ENCODE results near the gene SLC24A2. TPM values are rescaled to one million over a fixed set of nuclear protein-coding genes. Genes with fewer than 3 reads are reported as not detected.
"Not testable (repeated sequence)": the region's sequence is repeated elsewhere in the genome, so short reads cannot be mapped to it uniquely, and the experiment has no call there.

Gene SLC24A2
- total RNA-seq = not detected

DNA sequence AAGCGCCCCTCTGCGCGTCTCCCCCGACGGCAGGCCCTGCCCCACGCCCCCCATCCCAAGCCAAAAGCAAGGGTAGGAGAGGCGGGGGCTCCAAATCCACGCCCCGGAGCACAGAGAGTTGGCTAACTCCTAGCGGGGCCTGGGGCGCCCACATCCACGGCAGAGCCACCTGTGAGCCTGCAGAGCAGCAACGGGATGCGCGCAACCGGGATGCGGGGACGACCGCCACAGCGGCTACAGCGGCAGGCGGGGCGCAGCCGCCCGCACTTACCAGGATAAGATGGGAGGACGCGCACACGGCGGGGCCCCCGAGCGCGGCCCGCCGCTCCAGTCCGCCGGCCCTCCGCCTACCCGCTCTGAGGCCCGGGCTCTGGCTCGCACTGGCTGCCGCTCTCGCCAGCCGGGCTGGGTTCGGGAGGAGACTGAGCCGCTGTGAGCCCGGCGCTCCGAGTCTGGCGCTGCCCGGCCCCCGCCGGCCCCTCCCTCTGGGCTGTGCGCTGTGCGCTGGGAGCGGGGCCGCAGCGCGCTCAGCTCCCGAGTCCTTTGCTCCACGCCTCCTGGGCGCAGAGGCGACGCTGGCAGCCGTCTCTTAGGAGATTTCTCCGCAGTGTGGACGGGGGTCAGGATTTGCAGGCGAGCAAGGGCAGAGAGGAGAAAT lies at the start of gene SLC24A2:
SLC24A2 (minus strand) TSS at position 424 of the 658 bp plus-strand sequence.
- no peak for DNase-seq (ENCODE audit: low spot score)
- H3K4me1 ChIP-seq (ENCODE audit: control insufficient read depth in 1 of 2, low read depth in 2 of 2) = no peaks in the 10 kb centered on the region
- H3K27ac ChIP-seq = no peak within 1 kb of the TSS
- no peak for ATAC-seq (ENCODE audit: insufficient number of reproducible peaks, low FRiP score, low read depth)
- H3K9me3 ChIP-seq = no peaks in the 10 kb centered on the region
- H3K36me3 ChIP-seq = no peaks in the 10 kb centered on the region
- TF ChIP-seq CTCF (IDR thresholded peaks at IDR 0.05) = no peak
- H3K4me3 ChIP-seq = no peak within 1 kb of the TSS
- H3K27me3 ChIP-seq (replicated peaks; ENCODE audit: insufficient read depth) = no peaks in the 10 kb centered on the region

DNA sequence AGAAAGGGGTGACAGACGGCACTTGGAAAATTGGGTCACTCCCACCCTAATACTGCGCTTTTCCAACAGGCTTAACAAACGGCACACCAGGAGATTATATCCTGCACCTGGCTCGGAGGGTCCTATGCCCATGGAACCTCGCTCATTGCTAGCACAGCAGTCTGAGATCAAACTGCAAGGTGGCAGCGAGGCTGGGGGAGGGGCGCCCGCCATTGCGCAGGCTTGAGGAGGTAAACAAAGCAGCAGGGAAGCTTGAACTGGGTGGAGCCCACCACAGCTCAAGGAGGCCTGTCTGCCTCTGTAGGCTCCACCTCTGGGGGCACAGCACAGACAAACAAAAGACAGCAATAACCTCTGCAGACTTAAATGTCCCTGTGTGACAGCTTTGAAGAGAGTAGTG lies 44.5 kb upstream of the SLC24A2 start:
- not testable (repeated sequence) for H3K4me1 ChIP-seq (ENCODE audit: control insufficient read depth in 1 of 2, low read depth in 2 of 2); H3K27ac ChIP-seq; H3K4me3 ChIP-seq; ATAC-seq (ENCODE audit: insufficient number of reproducible peaks, low FRiP score, low read depth); DNase-seq (ENCODE audit: low spot score); H3K27me3 ChIP-seq (replicated peaks; ENCODE audit: insufficient read depth); H3K36me3 ChIP-seq; H3K9me3 ChIP-seq

GRCh38 chr9:19830796-19831195 lies 42.0 kb upstream of the SLC24A2 start:
- no peak for TF ChIP-seq CTCF (IDR thresholded peaks at IDR 0.05)
- no peaks in the 10 kb centered on the region for H3K36me3 ChIP-seq
- no peaks in the 10 kb centered on the region for H3K9me3 ChIP-seq
- no peaks in the 10 kb centered on the region for H3K27me3 ChIP-seq (replicated peaks; ENCODE audit: insufficient read depth)
- DNase-seq (ENCODE audit: low spot score) = no peak
- H3K27ac ChIP-seq = no peak overlapping the region
- H3K4me1 ChIP-seq (ENCODE audit: control insufficient read depth in 1 of 2, low read depth in 2 of 2) = no peaks in the 10 kb centered on the region
- no peak for ATAC-seq (ENCODE audit: insufficient number of reproducible peaks, low FRiP score, low read depth)
- no peak overlapping the region for H3K4me3 ChIP-seq

DNA sequence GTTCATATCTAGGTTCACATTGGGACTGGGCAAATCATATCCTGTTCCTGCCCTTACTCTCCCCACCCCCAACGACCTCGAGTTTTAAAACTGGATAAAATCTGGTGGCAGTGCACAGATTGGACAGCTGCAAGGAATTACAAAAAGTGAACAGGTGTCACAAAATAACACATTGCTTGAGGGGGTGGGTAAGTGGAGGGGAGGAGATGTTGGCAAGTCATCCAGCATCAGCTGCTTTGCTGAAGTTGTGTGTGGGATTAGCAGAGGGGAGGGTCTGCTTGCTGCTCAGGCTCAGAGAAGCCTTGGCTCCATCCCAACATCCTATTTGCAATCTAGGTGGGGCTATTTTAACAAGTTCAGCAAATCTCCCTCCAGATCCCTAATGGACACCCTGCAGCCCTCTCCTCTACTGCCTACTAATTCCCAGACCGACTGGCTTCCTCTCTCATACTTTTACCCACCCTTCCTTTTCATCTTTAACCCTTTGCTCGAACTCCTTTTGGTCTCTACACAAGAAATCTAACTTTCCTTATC lies 39.8 kb upstream of the SLC24A2 start:
- DNase-seq (ENCODE audit: low spot score) = no peak
- Histone ChIP-seq H3K36me3 (no peaks in the 10 kb centered on the region), H3K4me3 (no peak overlapping the region), H3K4me1 (ENCODE audit: control insufficient read depth in 1 of 2, low read depth in 2 of 2) (no peaks in the 10 kb centered on the region), H3K27me3 (replicated peaks; ENCODE audit: insufficient read depth) (no peaks in the 10 kb centered on the region), H3K9me3 (no peaks in the 10 kb centered on the region), H3K27ac (no peak overlapping the region)
- no peak for TF ChIP-seq CTCF (IDR thresholded peaks at IDR 0.05)
- ATAC-seq (ENCODE audit: insufficient number of reproducible peaks, low FRiP score, low read depth) = no peak

- no peaks in the 10 kb centered on the region for H3K27me3 ChIP-seq (replicated peaks; ENCODE audit: insufficient read depth)
- no peaks in the 10 kb centered on the region for H3K36me3 ChIP-seq
- no peak overlapping the region for H3K4me3 ChIP-seq
- H3K9me3 ChIP-seq = no peaks in the 10 kb centered on the region
- ATAC-seq (ENCODE audit: insufficient number of reproducible peaks, low FRiP score, low read depth) (no peak), DNase-seq (ENCODE audit: low spot score) (no peak)
- H3K4me1 ChIP-seq (ENCODE audit: control insufficient read depth in 1 of 2, low read depth in 2 of 2) = no peaks in the 10 kb centered on the region
- H3K27ac ChIP-seq = no peak overlapping the region
- no peak for TF ChIP-seq CTCF (IDR thresholded peaks at IDR 0.05)
These were observed 27.9 kb upstream of the SLC24A2 start for GRCh38 chr9:19816769-19817168.

DNA sequence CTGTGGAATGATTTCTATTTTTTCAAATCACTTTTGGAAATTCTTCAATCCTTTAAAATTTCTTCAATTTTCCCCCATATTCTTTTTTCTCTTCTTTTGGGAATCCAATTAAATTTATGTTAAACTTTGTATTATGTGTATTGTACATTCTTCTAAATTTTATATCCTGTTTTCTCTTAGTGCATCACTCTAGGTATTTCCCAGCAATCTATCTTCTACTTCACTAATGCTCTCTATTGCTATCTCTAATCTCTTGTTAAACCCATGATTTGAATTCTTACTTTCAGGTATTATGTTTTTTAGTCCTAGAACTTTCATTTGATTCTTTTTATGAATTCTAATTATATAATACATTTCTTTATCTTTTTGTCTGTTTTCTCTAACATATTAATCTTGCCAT lies 23.4 kb upstream of the SLC24A2 start:
- Histone ChIP-seq H3K27me3 (replicated peaks; ENCODE audit: insufficient read depth) (no peaks in the 10 kb centered on the region), H3K4me3 (no peak overlapping the region), H3K4me1 (ENCODE audit: control insufficient read depth in 1 of 2, low read depth in 2 of 2) (no peaks in the 10 kb centered on the region), H3K27ac (no peak overlapping the region), H3K9me3 (no peaks in the 10 kb centered on the region), H3K36me3 (no peaks in the 10 kb centered on the region)
- TF ChIP-seq CTCF (IDR thresholded peaks at IDR 0.05) = no peak
- ATAC-seq (ENCODE audit: insufficient number of reproducible peaks, low FRiP score, low read depth) = no peak
- no peak for DNase-seq (ENCODE audit: low spot score)
